GM12878 (cell line): ENCODE data around the gene DPF3. TPM values are rescaled to one million over a fixed set of nuclear protein-coding genes. Genes with fewer than 3 reads are reported as not detected.

Source experiments
- ATAC-seq: fragments of 200-7000 bp; cut with Tn5 transposase; 3 replicates; pipeline ENCODE4 v1.9.1; 2020; ENCODE audit warnings: mild to moderate bottlenecking, moderate library complexity
- BruUV-seq: library from RNA; stranded (reverse); fragments of 400-500 nt; replicated peaks from 2 replicates; lab custom pipeline; 2021; lab: Mats Ljungman, UMichigan
- CTCF ChIA-PET: fragments of 300-600 bp; sonication (Branson Sonifier 250); formaldehyde crosslinking; extraction: SDS; loops from one replicate; lab custom pipeline; 2021; ENCODE audit warnings: inconsistent platforms; lab: Yijun Ruan, JAX
- POLR2A ChIA-PET: fragments of 350-600 bp; formaldehyde crosslinking; extraction: SDS; loops from one replicate; lab custom pipeline; 2021; ENCODE audit warnings: inconsistent platforms; lab: Charles Lee
- RAD21 ChIA-PET: fragments of 300-600 bp; sonication (Branson Sonifier 250); formaldehyde crosslinking; loops from one replicate; lab custom pipeline; 2023; ENCODE audit warnings: antibody characterized with exemption; ENCODE audit not compliant: unreplicated experiment; lab: Charles Lee
- SMC1A ChIA-PET: fragments of 300-600 bp; sonication (Branson Sonifier 250); formaldehyde crosslinking; loops from one replicate; lab custom pipeline; 2023; ENCODE audit not compliant: unreplicated experiment, uncharacterized antibody; lab: Charles Lee
- DNase-seq: peaks from one replicate; pipeline ENCODE4 v3.0.0-alpha.2; 2011; ENCODE audit warnings: low read depth, low spot score
- FAIRE-seq: peaks from 3 replicates; lab custom pipeline; 2011; peaks lifted over from hg19 to GRCh38; lab: Jason Lieb, UNC
- H2AFZ ChIP-seq: 2 replicates; pipeline ENCODE4 v1.6.0; 2011; ENCODE audit warnings: low read depth, low read length, control low read depth; ENCODE audit not compliant: control insufficient read depth
- H3K27ac ChIP-seq: 2 replicates; pipeline ENCODE4 v1.5.1; 2011; ENCODE audit warnings: control low read depth; ENCODE audit not compliant: control insufficient read depth, insufficient read depth
- H3K27me3 ChIP-seq, 2 experiments: replicated peaks in 1 of 2; 2 replicates each; pipeline versions ENCODE4 v1.6.0 to v1.6.1; 2011; ENCODE audit warnings: low read length in 1 of 2; ENCODE audit not compliant: control insufficient read depth in 2 of 2, insufficient read depth in 2 of 2
- H3K36me3 ChIP-seq, 2 experiments: 2 replicates each; pipeline ENCODE4 v1.5.1; 2011; ENCODE audit warnings: low read length in 1 of 2; ENCODE audit not compliant: control insufficient read depth in 2 of 2, insufficient read depth in 2 of 2
- H3K4me1 ChIP-seq: 2 replicates; pipeline ENCODE4 v1.6.1; 2011; ENCODE audit warnings: mild to moderate bottlenecking, low read length, moderate library complexity, mixed read lengths; ENCODE audit not compliant: control insufficient read depth, insufficient read depth
- H3K4me2 ChIP-seq: 2 replicates; pipeline ENCODE4 v1.6.0; 2011; ENCODE audit warnings: control low read depth; ENCODE audit not compliant: control insufficient read depth, insufficient read depth
- H3K4me3 ChIP-seq: fragments of 200-600 bp; sonication (generic); 2 replicates; pipeline ENCODE4 v1.5.1; 2016
- H3K79me2 ChIP-seq: 2 replicates; pipeline ENCODE4 v1.6.0; 2011; ENCODE audit warnings: low read length; ENCODE audit not compliant: control insufficient read depth, insufficient read depth
- H3K9ac ChIP-seq: 2 replicates; pipeline ENCODE4 v1.8.0; 2011; ENCODE audit warnings: low read length, control low read depth, mixed read lengths; ENCODE audit not compliant: control insufficient read depth, insufficient read depth
- H3K9me3 ChIP-seq: replicated peaks from 3 replicates; pipeline ENCODE4 v1.5.1; 2011; ENCODE audit warnings: mild to moderate bottlenecking, low read length; ENCODE audit not compliant: control insufficient read depth, insufficient read depth
- H4K20me1 ChIP-seq: 2 replicates; pipeline ENCODE4 v1.6.0; 2011; ENCODE audit not compliant: control insufficient read depth, insufficient read depth
- EP300 ChIP-seq, 2 experiments: fragments of 150-350 bp in 1 of 2; IDR thresholded peaks; 2 replicates each; pipeline ENCODE4 v1.6.1; 2011 to 2012; ENCODE audit warnings: low read depth in 2 of 2, low read length in 2 of 2, borderline replicate concordance in 1 of 2, improper control_type of control experiment in 1 of 2, inconsistent platforms in 1 of 2; ENCODE audit not compliant: control insufficient read depth in 1 of 2
- FOXK2 ChIP-seq: fragments of 450-650 bp; IDR thresholded peaks from 2 replicates; pipeline ENCODE4 v1.6.1; 2017; ENCODE audit warnings: mild to moderate bottlenecking, moderate library complexity
- KLF5 ChIP-seq: fragments of 450-650 bp; IDR thresholded peaks from 2 replicates; pipeline ENCODE4 v1.6.1; 2014; ENCODE audit warnings: mild to moderate bottlenecking; ENCODE audit not compliant: partially characterized antibody
- MEF2A ChIP-seq: IDR thresholded peaks from 2 replicates; pipeline ENCODE4 v1.6.1; 2011; ENCODE audit warnings: low read depth, mild to moderate bottlenecking, low read length, moderate library complexity; ENCODE audit not compliant: insufficient read depth
- MLLT1 ChIP-seq: fragments of 450-650 bp; IDR thresholded peaks from 2 replicates; pipeline ENCODE4 v1.6.1; 2016; ENCODE audit warnings: mild to moderate bottlenecking
- NFIC ChIP-seq: IDR thresholded peaks from 2 replicates; pipeline ENCODE4 v1.6.1; 2012; ENCODE audit warnings: low read depth, mild to moderate bottlenecking, inconsistent platforms, low read length, moderate library complexity
- POLR2A ChIP-seq: IDR thresholded peaks from 2 replicates; pipeline ENCODE4 v1.6.1; 2011; ENCODE audit warnings: low read depth, mild to moderate bottlenecking, low read length
- ZBTB33 ChIP-seq: fragments of 450-650 bp; IDR thresholded peaks from 2 replicates; pipeline ENCODE4 v1.6.1; 2017; ENCODE audit warnings: mild to moderate bottlenecking
- ZNF687 ChIP-seq: fragments of 450-650 bp; IDR thresholded peaks from 2 replicates; pipeline ENCODE4 v1.6.1; 2017; ENCODE audit warnings: mild to moderate bottlenecking, moderate library complexity
- WGBS: methylation state at CpG from one replicate; pipeline ENCODE4 v1.1.6; 2016; ENCODE audit warnings: low lambda C conversion rate; ENCODE audit not compliant: insufficient replicate concordance, insufficient coverage; ENCODE audit errors: missing lambda C conversion rate; 5-methylcytosine and 5-hydroxymethylcytosine counted together
- in situ Hi-C: fragments of 300-500 bp; cut with MboI; formaldehyde crosslinking; loops from 9 replicates; pipeline ENCODE4 v1.14.3; 2018; ENCODE audit warnings: mixed read lengths
- intact Hi-C: fragments of 100-400 bp; cut with micrococcal nuclease; formaldehyde crosslinking; loops from one replicate; pipeline ENCODE4 v1.14.2; 2022; ENCODE audit not compliant: unreplicated experiment
- polyA plus RNA-seq, 11 experiments: library from polyadenylated mRNA; depleted of rRNA in 4 of 11; unstranded in 6 of 11; stranded (reverse) in 5 of 11; fragments of >200 nt; fragmentation: Nextera tagmentation in 4 of 11; fragmentation: Illumina TruSeq in 1 of 11; extraction: Ambion mirVana in 4 of 11; extraction: Trizol in 1 of 11; gene quantifications; 1 replicate in 1 of 11; 2 replicates in 10 of 11; pipeline versions ENCODE4 v1.2.1 to v1.2.3, GENCODE V29; 2011 to 2016; ENCODE audit warnings: inconsistent platforms in 2 of 11, missing spikeins in 2 of 11, low read depth in 1 of 11
- total RNA-seq, 4 experiments: library from RNA; depleted of rRNA in 3 of 4; stranded (reverse); fragments of >200 nt in 3 of 4; fragmentation: Illumina TruSeq in 1 of 4; extraction: Trizol in 1 of 4; gene quantifications; 2 replicates each; pipeline versions ENCODE4 v1.2.1 to v1.2.3, GENCODE V29; 2013 to 2021

DPF3 gene
- total and polyA plus RNA-seq, 10 of the 15 experiments (the other 5 are each of a cell fraction or from before 2014, with no cell fraction given) = 0.69 to 8.0 (median 2.2) TPM

- FAIRE-seq = no peak
- 60% methylated on average over 5 of the region's 5 CpGs for WGBS
- Histone ChIP-seq H3K9me3 (no peaks in the 10 kb centered on the region; the same call in 2 of the 3 replicates), H2AFZ (no peak overlapping the region), H3K79me2 (no peaks in the 10 kb centered on the region), H3K4me3 (no peak overlapping the region), H3K27ac (no peak overlapping the region), H4K20me1 (no peaks in the 10 kb centered on the region), H3K4me2 (no peak overlapping the region), H3K27me3 (no peaks in the 10 kb centered on the region), H3K4me1 (no peaks in the 10 kb centered on the region), H3K36me3 (no peaks in the 10 kb centered on the region; a peak in 2 of 4 replicates), H3K9ac (no peak overlapping the region)
- no peak for ATAC-seq
- BruUV-seq = no TSS peak
- RAD21 ChIA-PET = no interaction called here
- in situ Hi-C loops = no loop called here
- no peak for DNase-seq
- POLR2A ChIA-PET = no interaction called here
- no peak for TF ChIP-seq FOXK2
- no peak for TF ChIP-seq MLLT1
- no peak for TF ChIP-seq MEF2A
- no peak for TF ChIP-seq KLF5
- no peak for TF ChIP-seq NFIC
- no peak for TF ChIP-seq ZBTB33
- TF ChIP-seq POLR2A = no peak
- TF ChIP-seq ZNF687 = no peak
- no peak for TF ChIP-seq EP300 (IDR thresholded peaks at IDR 0.05; ENCODE audit: borderline replicate concordance in 1 of 2, control insufficient read depth in 1 of 2, low read depth in 2 of 2, low read length in 2 of 2)
- intact Hi-C loops = no loop called here
- SMC1A ChIA-PET = interaction anchor here (1.0 kb wide), 1 partner anchor 26 kb away, joined by 3 read pairs; no protein-coding TSS in a partner anchor
- CTCF ChIA-PET = interaction anchor here (0.6 kb wide), 1 partner anchor 118 kb away, joined by 3 read pairs; no protein-coding TSS in a partner anchor
Measured at GRCh38 chr14:72745546-72745945, 148.4 kb downstream of the DPF3 start.
